Keratinocyte (primary cell): ENCODE data around the gene GRN.

ENCODE experiments used
- CTCF ChIP-seq, 3 experiments: IDR thresholded peaks in 1 of 3; conservative IDR thresholded peaks in 1 of 3; optimal IDR thresholded peaks in 1 of 3; 2 replicates in 2 of 3; 3 replicates in 1 of 3; pipeline versions ENCODE3 to v1.5.1; 2011; ENCODE audit warnings: low read length in 3 of 3, mild to moderate bottlenecking in 3 of 3, moderate library complexity in 2 of 3, control low read depth in 1 of 3, inconsistent platforms in 1 of 3; ENCODE audit not compliant: insufficient read depth in 2 of 3; ENCODE audit errors: extremely low read depth in 1 of 3
- EZH2 ChIP-seq: IDR thresholded peaks from one replicate; pipeline ENCODE4 v1.6.1; 2012; ENCODE audit warnings: inconsistent platforms, mild to moderate bottlenecking, low read length, moderate library complexity

DNA sequence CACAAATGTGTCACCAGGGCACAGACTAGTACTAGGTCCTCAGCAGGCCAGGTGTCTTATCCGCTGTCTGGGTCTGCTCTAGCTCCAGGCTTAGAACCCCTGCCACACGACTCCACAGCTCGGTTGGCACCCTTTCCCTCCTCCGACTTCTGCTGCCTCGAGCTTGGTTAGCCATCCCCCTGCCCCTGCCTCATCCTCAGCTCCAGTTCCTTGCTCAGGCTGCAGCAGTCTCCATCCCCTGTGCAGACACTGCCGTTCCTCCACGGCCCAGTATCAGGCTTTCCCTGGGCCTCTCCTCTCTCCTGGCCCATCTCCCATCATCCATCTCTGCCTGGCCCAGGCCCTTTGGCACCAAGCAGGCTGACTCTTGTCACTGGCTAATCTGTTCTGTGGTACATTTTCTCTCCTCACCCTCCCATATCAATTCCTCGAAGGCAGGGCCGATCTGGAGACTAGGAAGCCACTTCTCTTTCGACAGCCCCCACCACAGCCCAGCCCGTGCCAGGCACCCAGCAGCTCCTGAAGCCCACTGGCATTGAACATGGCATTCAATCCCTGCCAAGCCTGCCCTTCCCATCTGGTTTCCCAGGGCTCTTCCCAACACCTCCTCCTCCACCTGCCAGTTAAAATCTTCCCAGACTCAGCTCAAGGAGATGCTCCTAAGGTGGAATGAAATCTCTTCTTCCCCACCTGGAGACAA is 1.4 kb upstream of the GRN start:
- TF ChIP-seq CTCF (optimal IDR thresholded peaks at IDR 0.05 in 1 of 3, IDR thresholded peaks at IDR 0.05 in 1 of 3, conservative IDR thresholded peaks at IDR 0.05 in 1 of 3; ENCODE audit: extremely low read depth in 1 of 3, insufficient read depth in 2 of 3, low read length in 3 of 3), result no peak
- TF ChIP-seq EZH2, result no peak
